IMR-90 (cell line): ENCODE data around the gene TSSK2. TPM values are rescaled to one million over a fixed set of nuclear protein-coding genes. Genes with fewer than 3 reads are reported as not detected.

ENCODE experiments used
- ATAC-seq: fragments of 200-7000 bp; cut with Tn5 transposase; 2 replicates; pipeline ENCODE4 v1.9.1; 2020; ENCODE audit warnings: low read depth, mild to moderate bottlenecking, moderate library complexity
- BruUV-seq: library from RNA; stranded (reverse); fragments of 400-500 nt; replicated peaks from 2 replicates; lab custom pipeline; 2021; lab: Mats Ljungman, UMichigan
- CTCF ChIA-PET: fragments of 300-600 bp; formaldehyde crosslinking; extraction: SDS; loops from one replicate; lab custom pipeline; 2021; ENCODE audit warnings: antibody characterized with exemption; lab: Yijun Ruan, JAX
- POLR2A ChIA-PET: fragments of 300-600 bp; sonication (Branson Sonifier 250); formaldehyde crosslinking; loops from one replicate; lab custom pipeline; 2022; ENCODE audit warnings: antibody characterized with exemption; ENCODE audit not compliant: unreplicated experiment; lab: Charles Lee
- DNase-seq: peaks from one replicate; pipeline ENCODE4 v3.0.0; 2013
- H2AFZ ChIP-seq: replicated peaks from 2 replicates; pipeline ENCODE3; 2013; ENCODE audit warnings: low read length, mild to moderate bottlenecking; ENCODE audit not compliant: poor library complexity
- H2AK5ac ChIP-seq: 2 replicates; pipeline ENCODE4 v1.6.1; 2013; ENCODE audit warnings: low read depth, low read length, inconsistent platforms
- H2AK9ac ChIP-seq: replicated peaks from 2 replicates; pipeline ENCODE3; 2013; ENCODE audit warnings: mild to moderate bottlenecking, low read depth, low read length, moderate library complexity; ENCODE audit not compliant: poor library complexity
- H2BK120ac ChIP-seq: 2 replicates; pipeline ENCODE4 v1.6.1; 2013; ENCODE audit warnings: low read depth, low read length, inconsistent platforms
- H2BK15ac ChIP-seq: 3 replicates; pipeline ENCODE4 v1.6.1; 2013; ENCODE audit warnings: low read depth, low read length, inconsistent platforms
- H2BK20ac ChIP-seq: 2 replicates; pipeline ENCODE4 v1.6.1; 2013; ENCODE audit warnings: low read depth, mild to moderate bottlenecking, inconsistent platforms, low read length, moderate library complexity
- H2BK5ac ChIP-seq: 2 replicates; pipeline ENCODE4 v1.6.1; 2013; ENCODE audit warnings: mild to moderate bottlenecking, low read depth, low read length, inconsistent platforms; ENCODE audit not compliant: poor library complexity, severe bottlenecking
- H3K14ac ChIP-seq: replicated peaks from 2 replicates; pipeline ENCODE4 v1.6.1; 2013; ENCODE audit warnings: low read depth, low read length, inconsistent platforms
- H3K18ac ChIP-seq: 2 replicates; pipeline ENCODE4 v1.6.1; 2013; ENCODE audit warnings: low read depth, low read length, control low read depth
- H3K23ac ChIP-seq: 2 replicates; pipeline ENCODE4 v1.6.1; 2013; ENCODE audit warnings: low read depth, low read length, inconsistent platforms
- H3K27ac ChIP-seq: 2 replicates; pipeline ENCODE4 v1.5.1; 2013; ENCODE audit warnings: mild to moderate bottlenecking, control low read depth, low read length; ENCODE audit not compliant: insufficient read depth
- H3K27me3 ChIP-seq: 2 replicates; pipeline ENCODE4 v1.6.1; 2013; ENCODE audit warnings: low read length; ENCODE audit not compliant: control insufficient read depth, insufficient read depth
- H3K36me3 ChIP-seq: 2 replicates; pipeline ENCODE4 v1.6.1; 2013; ENCODE audit warnings: low read length, mixed read lengths; ENCODE audit not compliant: control insufficient read depth, insufficient read depth
- H3K4ac ChIP-seq: 2 replicates; pipeline ENCODE4 v1.6.1; 2013; ENCODE audit warnings: low read depth, low read length, inconsistent platforms
- H3K4me1 ChIP-seq: 2 replicates; pipeline ENCODE4 v1.6.1; 2013; ENCODE audit warnings: low read length, mixed read lengths; ENCODE audit not compliant: control insufficient read depth, insufficient read depth
- H3K4me2 ChIP-seq: 2 replicates; pipeline ENCODE4 v1.6.1; 2013; ENCODE audit warnings: low read depth, mild to moderate bottlenecking, control low read depth, low read length, moderate library complexity
- H3K4me3 ChIP-seq: 2 replicates; pipeline ENCODE4 v1.5.1; 2013; ENCODE audit warnings: low read depth, mild to moderate bottlenecking, control low read depth, low read length, moderate library complexity; ENCODE audit not compliant: insufficient read depth
- H3K56ac ChIP-seq: 2 replicates; pipeline ENCODE4 v1.6.1; 2013; ENCODE audit warnings: low read length, inconsistent platforms; ENCODE audit not compliant: insufficient read depth; ENCODE audit errors: extremely low read depth
- H3K79me1 ChIP-seq, 2 experiments: 2 replicates each; pipeline ENCODE4 v1.6.1; 2013; ENCODE audit warnings: low read length in 2 of 2, inconsistent platforms in 1 of 2, low read depth in 1 of 2
- H3K9ac ChIP-seq: 2 replicates; pipeline ENCODE4 v1.6.1; 2013; ENCODE audit warnings: low read depth, low read length, control low read depth
- H3K9me1 ChIP-seq: 2 replicates; pipeline ENCODE4 v1.6.1; 2013; ENCODE audit warnings: low read length, inconsistent platforms; ENCODE audit not compliant: insufficient read depth
- H3K9me3 ChIP-seq: 2 replicates; pipeline ENCODE4 v1.6.1; 2013; ENCODE audit warnings: low read length; ENCODE audit not compliant: control insufficient read depth, insufficient read depth
- H4K20me1 ChIP-seq: 2 replicates; pipeline ENCODE4 v1.6.1; 2013; ENCODE audit warnings: low read length, inconsistent platforms; ENCODE audit not compliant: insufficient read depth
- H4K5ac ChIP-seq: 2 replicates; pipeline ENCODE4 v1.6.1; 2013; ENCODE audit warnings: mild to moderate bottlenecking, low read depth, low read length, control low read depth
- H4K8ac ChIP-seq, 2 experiments: 2 replicates each; pipeline ENCODE4 v1.6.1; 2013; ENCODE audit warnings: low read depth in 2 of 2, low read length in 2 of 2, control low read depth in 1 of 2, inconsistent platforms in 1 of 2
- H4K91ac ChIP-seq: 2 replicates; pipeline ENCODE4 v1.6.1; 2013; ENCODE audit warnings: low read depth, low read length, inconsistent platforms; ENCODE audit not compliant: insufficient read depth
- NFE2L2 ChIP-seq: fragments of 150-350 bp; IDR thresholded peaks from 2 replicates; pipeline ENCODE4 v1.6.1; 2016; ENCODE audit warnings: low read depth, mild to moderate bottlenecking, low read length
- POLR2A ChIP-seq: IDR thresholded peaks from 2 replicates; pipeline ENCODE4 v1.6.1; 2012; ENCODE audit warnings: mild to moderate bottlenecking, low read depth, low read length
- WGBS, 2 experiments: methylation state at CpG; one replicate each; pipeline versions ENCODE4 v1.1.5 to v1.1.7; 2013; ENCODE audit warnings: missing lambda C conversion rate in 2 of 2; ENCODE audit not compliant: insufficient read length in 1 of 2; ENCODE audit errors: extremely low coverage in 2 of 2; 5-methylcytosine and 5-hydroxymethylcytosine counted together
- dilution Hi-C: fragments of 300-500 bp; cut with HindIII; formaldehyde crosslinking; loops from one replicate; pipeline ENCODE4 v1.14.3; 2018; ENCODE audit warnings: low sequenced_read_pairs; ENCODE audit not compliant: unreplicated experiment
- in situ Hi-C: fragments of 300-500 bp; cut with MboI; formaldehyde crosslinking; loops from 3 replicates; pipeline ENCODE4 v1.14.3; 2019; ENCODE audit warnings: low sequenced_read_pairs, inconsistent platforms, mixed read lengths
- intact Hi-C: fragments of 100-400 bp; cut with micrococcal nuclease; formaldehyde crosslinking; loops from 2 replicates; pipeline ENCODE4 v1.10.0; 2022
- polyA plus RNA-seq, 3 experiments: library from polyadenylated mRNA; depleted of rRNA; stranded (reverse); fragments of >200 nt; gene quantifications; 2 replicates each; pipeline ENCODE4 v1.2.3, GENCODE V29; 2012; ENCODE audit warnings: low replicate concordance in 1 of 3
- total RNA-seq: library from RNA; depleted of rRNA; stranded (reverse); fragments of >200 nt; gene quantifications from 2 replicates; pipeline ENCODE4 v1.2.3, GENCODE V29; 2012

The TSSK2 gene
- total and polyA plus RNA-seq, 2 of the 4 experiments (the other 2 are of a cell fraction): not detected

DNA sequence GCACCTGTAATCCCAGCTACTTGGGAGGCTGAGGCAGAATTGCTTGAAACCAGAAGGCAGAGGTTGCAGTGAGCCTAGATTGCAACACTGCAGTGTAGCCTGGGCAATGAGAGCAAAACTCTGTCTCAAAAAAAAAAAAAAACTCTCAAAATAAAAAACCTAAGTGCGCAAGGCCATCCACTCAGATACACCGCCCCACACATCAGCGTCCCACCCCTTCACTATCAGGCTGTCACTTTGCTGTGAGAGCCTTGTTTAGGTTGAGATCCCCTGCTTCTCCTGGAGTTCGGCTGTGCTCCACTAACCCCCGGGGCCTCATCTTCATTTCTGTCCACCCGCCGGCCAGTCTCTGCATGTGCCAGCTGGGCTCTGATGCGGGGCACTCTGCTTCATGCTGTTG is 35.3 kb downstream of the TSSK2 start:
- 72% methylated on average over 7 of the region's 8 CpGs; no CpG with 5 or more reads in 1 of the 2 experiments for WGBS, 2 experiments
- Histone ChIP-seq H3K27me3 (peaks cover 41% of the 10 kb centered on the region), H3K79me1 (peaks cover 3 to 14% of the 10 kb centered on the region in 2 experiments; a peak in 3 of 4 replicates), H2BK120ac (no peak overlapping the region), H2BK20ac (no peak overlapping the region), H2AFZ (no peak overlapping the region), H2AK9ac (no peak overlapping the region), H3K4me2 (no peak overlapping the region), H4K8ac (no peak overlapping the region), H2BK5ac (no peak overlapping the region), H3K36me3 (no peaks in the 10 kb centered on the region), H3K56ac (no peak overlapping the region), H3K4ac (no peak overlapping the region), H3K4me1 (peaks cover 6% of the 10 kb centered on the region), H3K27ac (no peak overlapping the region), H3K9ac (no peak overlapping the region), H4K5ac (no peak overlapping the region), H3K9me1 (peaks cover 7% of the 10 kb centered on the region; the same call in 1 of the 2 replicates), H3K23ac (no peak overlapping the region), H4K20me1 (no peaks in the 10 kb centered on the region), H2AK5ac (no peak overlapping the region), H3K18ac (no peak overlapping the region), H3K14ac (no peak overlapping the region), H2BK15ac (no peak overlapping the region), H4K91ac (no peak overlapping the region), H3K9me3 (no peaks in the 10 kb centered on the region), H3K4me3 (no peak overlapping the region)
- ATAC-seq (no peak), DNase-seq (no peak)
- dilution Hi-C loops (no loop called here), in situ Hi-C loops (no loop called here), intact Hi-C loops (no loop called here)
- TF ChIP-seq NFE2L2: no peak
- TF ChIP-seq POLR2A: no peak
- ChIA-PET CTCF (no interaction called here), POLR2A (no interaction called here)
- no TSS peak for BruUV-seq
